Endothelial cell of umbilical vein (primary cell): ENCODE results near the gene LAMA5. TPM values are rescaled to one million over a fixed set of nuclear protein-coding genes. Genes with fewer than 3 reads are reported as not detected.

Source experiments
- BruUV-seq: library from RNA; stranded (reverse); fragments of 400-500 nt; replicated peaks from 2 replicates; lab custom pipeline; 2021; lab: Mats Ljungman, UMichigan
- CTCF ChIA-PET: fragments of 300-600, 350-600 bp; sonication (Branson Sonifier 250); formaldehyde crosslinking; loops from one replicate; lab custom pipeline; 2021; ENCODE audit warnings: antibody characterized with exemption, inconsistent platforms; lab: Charles Lee
- POLR2A ChIA-PET: fragments of 300-600, 350-600 bp; sonication (Branson Sonifier 250); formaldehyde crosslinking; loops from one replicate; lab custom pipeline; 2021; ENCODE audit warnings: antibody characterized with exemption, inconsistent platforms; lab: Charles Lee
- DNase-seq: peaks from one replicate; pipeline ENCODE4 v3.0.0-alpha.2; 2011; ENCODE audit warnings: low read depth, low spot score
- FAIRE-seq: peaks from 2 replicates; lab custom pipeline; 2011; peaks lifted over from hg19 to GRCh38; lab: Jason Lieb, UNC
- H2AFZ ChIP-seq: 2 replicates; pipeline ENCODE4 v1.6.0; 2012; ENCODE audit warnings: low read depth, low read length, control low read depth, inconsistent platforms
- H3K27ac ChIP-seq: 2 replicates; pipeline ENCODE4 v1.5.1; 2011; ENCODE audit warnings: low read depth, mild to moderate bottlenecking, control low read depth, low read length, moderate library complexity; ENCODE audit not compliant: insufficient read depth
- H3K27me3 ChIP-seq, 2 experiments: 2 replicates each; pipeline versions ENCODE4 v1.6.0 to v1.6.1; 2011; ENCODE audit warnings: low read length in 2 of 2, mixed read lengths in 1 of 2; ENCODE audit not compliant: control insufficient read depth in 2 of 2, insufficient read depth in 2 of 2
- H3K36me3 ChIP-seq, 2 experiments: 2 replicates in 1 of 2; 3 replicates in 1 of 2; pipeline ENCODE4 v1.5.1; 2011; ENCODE audit warnings: low read length in 2 of 2, mild to moderate bottlenecking in 1 of 2, moderate library complexity in 1 of 2; ENCODE audit not compliant: control insufficient read depth in 2 of 2, insufficient read depth in 2 of 2; ENCODE audit errors: extremely low read depth in 1 of 2
- H3K4me1 ChIP-seq: 3 replicates; pipeline ENCODE4 v1.5.1; 2011; ENCODE audit warnings: mild to moderate bottlenecking, low read length; ENCODE audit not compliant: control insufficient read depth, insufficient read depth; ENCODE audit errors: extremely low read depth
- H3K4me2 ChIP-seq: 2 replicates; pipeline ENCODE4 v1.6.1; 2011; ENCODE audit warnings: low read length, control low read depth, mixed read lengths; ENCODE audit not compliant: insufficient read depth
- H3K4me3 ChIP-seq, 3 experiments: fragments of 200-600 bp in 1 of 3; sonication (generic), shearing (Covaris generic) in 1 of 3; replicated peaks in 1 of 3; 2 replicates each; pipeline ENCODE4 v1.5.1; 2011 to 2016; ENCODE audit warnings: control low read depth in 3 of 3, low read length in 3 of 3, mild to moderate bottlenecking in 2 of 3, inconsistent platforms in 1 of 3, low read depth in 1 of 3, moderate library complexity in 1 of 3; ENCODE audit not compliant: insufficient read depth in 1 of 3
- H3K79me2 ChIP-seq: 2 replicates; pipeline ENCODE4 v1.6.0; 2012; ENCODE audit warnings: low read length, inconsistent platforms; ENCODE audit not compliant: control insufficient read depth, insufficient read depth
- H3K9ac ChIP-seq: replicated peaks from 2 replicates; pipeline ENCODE3; 2011; ENCODE audit warnings: low read length, control low read depth; ENCODE audit not compliant: insufficient read depth; ENCODE audit errors: extremely low read depth
- H3K9me1 ChIP-seq: replicated peaks from 3 replicates; pipeline ENCODE4 v1.6.0; 2011; ENCODE audit warnings: mild to moderate bottlenecking, low read length; ENCODE audit not compliant: control insufficient read depth, insufficient read depth; ENCODE audit errors: extremely low read depth
- H3K9me3 ChIP-seq: replicated peaks from 2 replicates; pipeline ENCODE4 v1.5.1; 2012; ENCODE audit warnings: low read length, inconsistent platforms; ENCODE audit not compliant: control insufficient read depth, insufficient read depth
- H4K20me1 ChIP-seq: replicated peaks from 2 replicates; pipeline ENCODE3; 2011; ENCODE audit warnings: mild to moderate bottlenecking, low read length; ENCODE audit not compliant: control insufficient read depth, insufficient read depth; ENCODE audit errors: extremely low read depth
- CTCF ChIP-seq, 2 donors: IDR thresholded peaks; 1 replicate in 1 of 2; 2 replicates in 1 of 2; pipeline ENCODE4 v1.5.1; 2011; ENCODE audit warnings: low read length in 2 of 2, mild to moderate bottlenecking in 2 of 2, moderate library complexity in 2 of 2, control low read depth in 1 of 2, inconsistent platforms in 1 of 2, low read depth in 1 of 2; ENCODE audit not compliant: insufficient read depth in 1 of 2; ENCODE audit errors: extremely low read depth in 1 of 2
- EZH2 ChIP-seq: IDR thresholded peaks from 2 replicates; pipeline ENCODE4 v1.6.1; 2012; ENCODE audit warnings: borderline replicate concordance, low read depth, mild to moderate bottlenecking, moderate library complexity, low read length, inconsistent platforms; ENCODE audit not compliant: severe bottlenecking
- FOS ChIP-seq: IDR thresholded peaks from 2 replicates; pipeline ENCODE4 v1.6.1; 2011; ENCODE audit warnings: mild to moderate bottlenecking, low read length, moderate library complexity, borderline replicate concordance; ENCODE audit not compliant: insufficient read depth
- GATA2 ChIP-seq: IDR thresholded peaks from 2 replicates; pipeline ENCODE4 v1.7.0; 2011; ENCODE audit warnings: low read depth, mild to moderate bottlenecking, moderate library complexity, mixed read lengths, low read length; ENCODE audit not compliant: insufficient read length, insufficient read depth
- JUN ChIP-seq: IDR thresholded peaks from 2 replicates; pipeline ENCODE4 v1.6.1; 2011; ENCODE audit warnings: borderline replicate concordance, low read depth; ENCODE audit not compliant: insufficient read length, insufficient read depth
- MAX ChIP-seq: IDR thresholded peaks from 2 replicates; pipeline ENCODE4 v1.6.1; 2011; ENCODE audit not compliant: insufficient read depth, insufficient read length
- MYC ChIP-seq: IDR thresholded peaks from one replicate; pipeline ENCODE4 v1.6.1; 2011; ENCODE audit warnings: mild to moderate bottlenecking, low read depth, low read length
- POLR2A ChIP-seq: IDR thresholded peaks from 2 replicates; pipeline ENCODE4 v1.6.1; 2012; ENCODE audit warnings: low read depth, mild to moderate bottlenecking, control low read depth, low read length
- POLR2AphosphoS5 ChIP-seq: IDR thresholded peaks from 2 replicates; pipeline ENCODE4 v1.6.1; 2012; ENCODE audit warnings: low read depth, mild to moderate bottlenecking, control low read depth, low read length, moderate library complexity; ENCODE audit not compliant: insufficient read depth
- dilution Hi-C: fragments of 300-500 bp; cut with MboI; formaldehyde crosslinking; loops from one replicate; pipeline ENCODE4 v1.15.0; 2019; ENCODE audit warnings: low sequenced_read_pairs; ENCODE audit not compliant: extremely low pct_ligation_motif_present
- intact Hi-C: fragments of 100-400 bp; cut with micrococcal nuclease; formaldehyde crosslinking; loops from one replicate; pipeline ENCODE4 v1.10.0; 2022
- polyA plus RNA-seq, 4 experiments: library from polyadenylated mRNA; depleted of rRNA in 3 of 4; stranded (reverse) in 3 of 4; unstranded in 1 of 4; fragments of >200 nt; gene quantifications; 2 replicates each; pipeline versions ENCODE4 v1.2.1 to v1.2.3, GENCODE V29; 2011 to 2012; ENCODE audit warnings: missing spikeins in 1 of 4
- total RNA-seq: library from RNA; stranded (reverse); gene quantifications from 2 replicates; pipeline ENCODE4 v1.2.3, GENCODE V29; 2021

LAMA5 gene
- total and polyA plus RNA-seq, 2 donors (not counting 3 experiments of a cell fraction or from before 2014, with no cell fraction given), result 24.0 to 145 TPM

DNA sequence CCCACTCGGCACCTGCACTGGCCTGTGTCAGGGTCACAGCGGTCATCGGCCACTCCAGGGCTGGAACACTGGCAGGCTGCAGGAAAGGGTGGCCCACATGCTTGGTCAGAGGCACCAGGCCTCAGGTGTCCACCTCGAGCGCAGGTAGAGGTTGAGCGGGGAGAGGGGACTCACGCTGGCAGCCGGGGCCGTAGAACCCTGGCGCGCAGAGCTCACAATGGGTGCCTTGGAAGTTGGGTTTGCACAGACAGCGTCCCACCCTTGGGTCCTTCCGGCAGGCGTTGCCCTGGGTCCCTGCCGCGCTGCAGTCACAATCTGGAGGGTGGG is 28.9 kb downstream of the LAMA5 start:
- peaks cover 3 to 33% of the 10 kb centered on the region in 2 experiments for H3K36me3 ChIP-seq
- intact Hi-C loops, result no loop called here
- no TSS peak for BruUV-seq
- H3K4me2 ChIP-seq, result no peak overlapping the region
- POLR2A ChIA-PET, result no interaction called here
- H3K9me3 ChIP-seq, result no peaks in the 10 kb centered on the region
- no peaks in the 10 kb centered on the region for H4K20me1 ChIP-seq
- FAIRE-seq, result no peak
- H3K9me1 ChIP-seq, result no peaks in the 10 kb centered on the region
- no peak overlapping the region for H3K27ac ChIP-seq
- no peak for DNase-seq
- no peaks in the 10 kb centered on the region for H3K4me1 ChIP-seq
- peaks cover 3% of the 10 kb centered on the region for H3K79me2 ChIP-seq
- CTCF ChIA-PET, result no interaction called here
- no peak overlapping the region for H3K4me3 ChIP-seq
- H3K27me3 ChIP-seq, result no peaks in the 10 kb centered on the region
- TF ChIP-seq POLR2A, result no peak
- no peak for TF ChIP-seq JUN
- TF ChIP-seq MAX, result no peak
- TF ChIP-seq GATA2, result no peak
- no peak for TF ChIP-seq EZH2
- TF ChIP-seq MYC, result no peak
- H2AFZ ChIP-seq, result no peak overlapping the region
- dilution Hi-C loops, result no loop called here
- no peak overlapping the region for H3K9ac ChIP-seq

DNA sequence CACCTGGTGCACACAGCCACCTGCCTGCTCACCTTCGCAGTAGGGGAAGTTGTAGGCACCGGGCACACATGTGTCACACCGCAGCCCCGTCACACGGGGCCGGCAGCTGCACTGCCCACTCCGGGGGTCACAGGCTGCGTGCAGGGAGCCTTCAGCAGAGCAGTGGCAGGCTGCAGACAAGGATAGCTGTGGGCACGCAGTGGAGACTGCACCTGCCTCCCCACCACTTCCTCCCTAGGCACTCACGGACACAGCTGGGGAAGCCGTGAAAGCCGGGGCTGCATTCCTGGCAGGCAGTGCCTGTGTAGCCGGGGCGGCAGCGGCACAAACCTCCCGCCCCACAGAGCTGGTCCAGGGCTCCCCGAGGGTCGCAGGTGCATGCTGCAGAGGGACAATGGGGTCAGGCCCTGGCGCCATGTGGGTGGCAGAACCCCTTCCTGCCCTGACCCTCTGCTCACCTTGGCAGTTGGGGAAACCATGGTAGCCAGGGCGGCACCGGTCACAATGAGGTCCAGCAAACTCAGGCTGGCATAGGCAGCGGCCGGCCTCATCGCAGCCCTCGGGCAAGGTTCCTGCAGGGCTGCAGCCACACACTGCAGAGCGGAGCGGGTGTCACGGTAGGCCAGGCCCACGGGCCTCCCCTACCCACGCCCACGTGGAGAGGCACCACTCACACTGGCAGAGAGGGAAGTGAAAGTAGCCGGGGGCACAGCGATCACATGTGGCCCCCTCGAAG is 29.4 kb downstream of the LAMA5 start:
- H3K27ac ChIP-seq, result no peak overlapping the region
- no peaks in the 10 kb centered on the region for H3K9me1 ChIP-seq
- no peaks in the 10 kb centered on the region for H3K27me3 ChIP-seq
- DNase-seq (no peak), FAIRE-seq (no peak)
- H3K4me2 ChIP-seq, result no peak overlapping the region
- no peak overlapping the region for H3K9ac ChIP-seq
- no peaks in the 10 kb centered on the region for H3K9me3 ChIP-seq
- BruUV-seq, result TSS peak; percentile 36
- no peak overlapping the region for H3K4me3 ChIP-seq
- dilution Hi-C loops, result no loop called here
- H3K79me2 ChIP-seq, result peaks cover 3% of the 10 kb centered on the region
- no peaks in the 10 kb centered on the region for H3K4me1 ChIP-seq
- no peaks in the 10 kb centered on the region for H4K20me1 ChIP-seq
- H2AFZ ChIP-seq, result no peak overlapping the region
- H3K36me3 ChIP-seq, result peaks cover 4 to 38% of the 10 kb centered on the region in 2 experiments
- TF ChIP-seq CTCF (IDR thresholded peaks at IDR 0.05; ENCODE audit: extremely low read depth in 1 of 2, insufficient read depth in 1 of 2, low read depth in 1 of 2, low read length in 2 of 2) (no peak), JUN (no peak), MAX (no peak), POLR2AphosphoS5 (no peak), EZH2 (no peak), MYC (no peak), GATA2 (no peak), POLR2A (no peak), FOS (no peak)
- POLR2A ChIA-PET, result no interaction called here
- CTCF ChIA-PET, result no interaction called here
- intact Hi-C loops, result no loop called here
